NCI-H526 (cell line): Measurements from ENCODE around the gene GATA5.

Experiments
- DNase-seq, 2 experiments: peaks; one replicate each; lab custom pipeline; 2025; lab: John Stamatoyannopoulos, UW

Gene GATA5

GRCh38 chr20:62415354-62416111 lies 60.3 kb downstream of the GATA5 start:
- DNase-seq = no peak

- DNase-seq = peak in 1 of 2 experiments; percentile 29
Observed at GRCh38 chr20:62413896-62414481, 61.8 kb downstream of the GATA5 start.
